ENCODE results near the gene IFITM5. TPM values are rescaled to one million over a fixed set of nuclear protein-coding genes. Genes with fewer than 3 reads are reported as not detected.

IFITM5 gene
- total and polyA plus RNA-seq, 4 donors = 0.29 TPM; not detected in 3

DNA sequence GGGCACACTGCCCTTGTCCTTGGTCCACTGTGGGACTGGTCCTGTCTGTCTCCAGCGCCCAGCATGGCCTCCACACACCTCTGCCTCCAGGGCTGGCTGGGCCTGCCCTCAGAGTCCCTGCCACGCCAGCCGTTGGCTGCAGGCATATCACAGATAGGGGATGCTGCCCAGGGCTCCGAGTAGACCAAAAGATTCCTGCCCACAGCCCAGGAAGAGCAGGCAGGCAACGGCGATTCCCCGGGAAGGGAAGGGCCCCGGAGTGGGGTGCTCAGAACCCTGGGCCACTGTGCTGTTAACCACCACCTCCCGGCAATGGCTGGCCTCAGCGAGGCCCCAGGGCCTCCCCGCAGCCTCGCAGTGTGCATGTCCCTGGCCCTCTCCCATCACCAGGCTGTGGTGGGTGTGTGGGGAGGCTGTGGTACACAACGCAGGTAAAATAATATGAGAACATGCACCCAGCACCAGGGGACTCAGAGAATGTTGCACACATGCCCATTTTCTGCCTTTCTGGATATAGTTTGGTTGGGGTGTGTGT, 2.2 kb downstream of the IFITM5 start:
- H3K27ac ChIP-seq (ENCODE audit: low read depth, low read length) = no peak overlapping the region
- peaks cover 8% of the 10 kb centered on the region for H3K4me1 ChIP-seq (ENCODE audit: control insufficient read depth, insufficient read depth, low read length)
- 76% methylated on average over 11 of the region's 13 CpGs for WGBS (ENCODE audit: insufficient coverage)
- no peak overlapping the region for H3K4me3 ChIP-seq (ENCODE audit: low read depth, low read length)
- no peak for DNase-seq (ENCODE audit: low read depth in 4 of 6, low spot score in 6 of 6)
- peaks cover 2% of the 10 kb centered on the region for H3K27me3 ChIP-seq (ENCODE audit: control insufficient read depth, insufficient read depth, low read length)
- H3K36me3 ChIP-seq (ENCODE audit: control insufficient read depth, insufficient read depth, low read length) = peaks cover 8% of the 10 kb centered on the region
- no peaks in the 10 kb centered on the region for H3K9me3 ChIP-seq (ENCODE audit: control insufficient read depth, insufficient read depth, low read length)

DNA sequence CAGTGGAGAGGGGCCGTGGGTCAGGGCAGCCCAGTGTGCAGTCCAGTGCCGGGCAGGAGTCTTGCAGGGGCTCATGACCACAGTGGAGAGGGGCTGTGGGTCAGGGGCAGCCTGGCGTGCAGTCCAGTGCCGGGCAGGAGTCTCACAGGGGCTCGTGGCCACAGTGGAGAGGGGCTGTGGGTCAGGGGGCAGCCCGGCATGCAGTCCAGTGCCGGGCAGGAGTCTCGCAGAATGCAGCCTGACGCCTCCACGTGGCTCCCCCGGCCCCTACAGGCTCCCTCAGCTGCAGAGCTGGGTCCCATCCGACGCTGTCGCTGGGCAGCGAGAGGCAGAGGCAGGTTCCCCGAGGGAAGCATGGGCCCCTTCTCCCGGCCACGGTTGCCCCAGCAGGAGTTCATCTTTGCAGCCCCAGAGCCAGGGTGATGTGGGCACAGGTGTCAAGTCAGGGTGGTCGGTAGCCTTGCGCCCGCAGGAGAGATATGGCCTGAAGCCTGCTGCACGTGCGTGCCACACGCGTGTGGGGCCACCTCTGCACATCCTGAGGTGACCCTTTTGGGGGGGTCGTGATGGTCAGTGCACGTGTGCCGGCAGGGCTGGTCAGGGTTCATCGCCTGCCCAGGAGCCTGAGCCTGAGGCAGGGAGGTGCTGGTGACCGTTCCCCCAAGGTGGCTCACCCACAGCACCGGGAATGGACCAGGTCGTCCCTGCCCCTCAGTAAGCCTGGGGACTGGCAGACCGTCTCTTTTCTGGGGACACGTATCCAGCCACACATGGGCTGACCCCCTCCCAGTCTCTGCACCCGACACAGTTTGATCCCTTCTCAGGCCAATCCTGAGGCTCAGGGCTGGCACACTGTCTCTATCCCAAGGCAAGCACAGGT, 2.9 kb downstream of the IFITM5 start:
- 83% methylated on average over 35 of the region's 35 CpGs for WGBS (ENCODE audit: insufficient coverage)
- Histone ChIP-seq H3K4me1 (ENCODE audit: control insufficient read depth, insufficient read depth, low read length) (peaks cover 8% of the 10 kb centered on the region), H3K27me3 (ENCODE audit: control insufficient read depth, insufficient read depth, low read length) (peaks cover 2% of the 10 kb centered on the region), H3K27ac (ENCODE audit: low read depth, low read length) (no peak overlapping the region), H3K36me3 (ENCODE audit: control insufficient read depth, insufficient read depth, low read length) (peaks cover 11% of the 10 kb centered on the region), H3K4me3 (ENCODE audit: low read depth, low read length) (no peak overlapping the region), H3K9me3 (ENCODE audit: control insufficient read depth, insufficient read depth, low read length) (no peaks in the 10 kb centered on the region)
- no peak for DNase-seq (ENCODE audit: low read depth in 4 of 6, low spot score in 6 of 6)

DNA sequence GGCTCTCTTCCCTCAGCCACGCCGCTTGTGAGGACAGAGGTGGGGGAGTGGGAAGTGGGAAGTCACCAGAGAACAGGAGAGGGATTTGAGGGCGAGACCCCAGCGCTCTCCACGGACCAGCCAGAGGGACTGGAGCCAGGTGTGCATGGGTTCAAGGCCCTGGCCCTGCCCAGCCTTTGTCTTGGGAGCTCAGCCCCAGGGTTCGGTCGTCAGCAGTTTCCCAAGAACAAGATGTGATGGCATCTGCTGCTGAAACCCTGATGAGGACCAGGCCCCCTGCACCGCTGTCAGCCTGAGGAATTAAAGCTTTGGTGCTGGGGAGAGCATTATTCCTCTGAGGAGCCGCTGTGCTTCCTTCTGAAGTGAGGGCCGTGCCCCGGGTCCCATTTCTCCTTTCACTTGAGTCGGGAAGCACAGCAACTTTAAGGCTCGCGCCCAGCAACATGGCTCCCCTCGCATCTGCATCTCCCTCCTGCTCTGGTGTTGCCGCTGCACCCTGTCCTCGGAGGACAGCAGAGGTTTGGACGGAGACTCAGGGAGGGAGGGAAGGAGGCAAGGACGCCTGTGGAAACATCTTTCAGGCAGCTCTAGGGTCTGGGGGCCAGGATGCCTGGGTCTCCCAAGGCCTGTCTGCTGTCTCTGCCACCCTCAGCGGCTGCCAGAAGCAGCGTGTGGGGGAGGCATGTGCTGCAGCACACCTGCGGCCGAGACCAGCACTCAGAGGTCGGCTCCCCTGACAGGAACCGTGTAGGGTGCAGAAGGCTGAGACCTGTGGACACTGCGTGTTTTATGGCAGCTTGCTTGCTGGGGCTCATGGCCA, 3.8 kb downstream of the IFITM5 start:
- H3K36me3 ChIP-seq (ENCODE audit: control insufficient read depth, insufficient read depth, low read length) = peaks cover 13% of the 10 kb centered on the region
- H3K27me3 ChIP-seq (ENCODE audit: control insufficient read depth, insufficient read depth, low read length) = peaks cover 2% of the 10 kb centered on the region
- WGBS (ENCODE audit: insufficient coverage) = 84% methylated on average over 26 of the region's 26 CpGs

DNA sequence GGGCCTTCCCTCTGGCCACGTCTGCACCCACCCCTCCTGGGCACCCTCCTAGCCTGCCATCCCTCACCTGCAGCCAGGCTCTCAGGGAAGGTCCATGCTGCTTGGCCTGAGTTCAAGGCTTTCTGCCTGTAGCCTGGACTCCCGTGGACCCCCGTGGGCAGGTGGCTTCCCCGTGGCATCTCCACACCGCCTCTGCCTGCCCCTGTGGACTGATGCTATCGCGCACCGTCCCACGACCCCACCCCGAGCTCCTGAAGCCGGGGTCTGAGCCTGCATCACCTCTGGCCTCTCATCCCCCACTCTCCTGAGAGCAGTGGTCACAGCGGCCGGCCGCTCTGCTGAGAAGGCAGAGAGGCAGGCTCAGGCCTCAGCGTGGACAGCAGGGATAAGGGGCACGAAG, 4.5 kb downstream of the IFITM5 start:
- WGBS (ENCODE audit: insufficient coverage) = 95% methylated on average over 16 of the region's 16 CpGs
- peaks cover under 1% of the 10 kb centered on the region for H3K27me3 ChIP-seq (ENCODE audit: control insufficient read depth, insufficient read depth, low read length)
- no peak for DNase-seq (ENCODE audit: low read depth in 4 of 6, low spot score in 6 of 6)
- no peak overlapping the region for H3K27ac ChIP-seq (ENCODE audit: low read depth, low read length)
- no peaks in the 10 kb centered on the region for H3K9me3 ChIP-seq (ENCODE audit: control insufficient read depth, insufficient read depth, low read length)
- H3K4me1 ChIP-seq (ENCODE audit: control insufficient read depth, insufficient read depth, low read length) = peaks cover 5% of the 10 kb centered on the region
- no peak overlapping the region for H3K4me3 ChIP-seq (ENCODE audit: low read depth, low read length)
- H3K36me3 ChIP-seq (ENCODE audit: control insufficient read depth, insufficient read depth, low read length) = peaks cover 19% of the 10 kb centered on the region

More for the DNA sequence above, 3.8 kb downstream of the IFITM5 start:
- no peak for DNase-seq (ENCODE audit: low read depth in 4 of 6, low spot score in 6 of 6)
- Histone ChIP-seq H3K4me1 (ENCODE audit: control insufficient read depth, insufficient read depth, low read length) (peaks cover 8% of the 10 kb centered on the region), H3K9me3 (ENCODE audit: control insufficient read depth, insufficient read depth, low read length) (no peaks in the 10 kb centered on the region), H3K4me3 (ENCODE audit: low read depth, low read length) (no peak overlapping the region), H3K27ac (ENCODE audit: low read depth, low read length) (no peak overlapping the region)

DNA sequence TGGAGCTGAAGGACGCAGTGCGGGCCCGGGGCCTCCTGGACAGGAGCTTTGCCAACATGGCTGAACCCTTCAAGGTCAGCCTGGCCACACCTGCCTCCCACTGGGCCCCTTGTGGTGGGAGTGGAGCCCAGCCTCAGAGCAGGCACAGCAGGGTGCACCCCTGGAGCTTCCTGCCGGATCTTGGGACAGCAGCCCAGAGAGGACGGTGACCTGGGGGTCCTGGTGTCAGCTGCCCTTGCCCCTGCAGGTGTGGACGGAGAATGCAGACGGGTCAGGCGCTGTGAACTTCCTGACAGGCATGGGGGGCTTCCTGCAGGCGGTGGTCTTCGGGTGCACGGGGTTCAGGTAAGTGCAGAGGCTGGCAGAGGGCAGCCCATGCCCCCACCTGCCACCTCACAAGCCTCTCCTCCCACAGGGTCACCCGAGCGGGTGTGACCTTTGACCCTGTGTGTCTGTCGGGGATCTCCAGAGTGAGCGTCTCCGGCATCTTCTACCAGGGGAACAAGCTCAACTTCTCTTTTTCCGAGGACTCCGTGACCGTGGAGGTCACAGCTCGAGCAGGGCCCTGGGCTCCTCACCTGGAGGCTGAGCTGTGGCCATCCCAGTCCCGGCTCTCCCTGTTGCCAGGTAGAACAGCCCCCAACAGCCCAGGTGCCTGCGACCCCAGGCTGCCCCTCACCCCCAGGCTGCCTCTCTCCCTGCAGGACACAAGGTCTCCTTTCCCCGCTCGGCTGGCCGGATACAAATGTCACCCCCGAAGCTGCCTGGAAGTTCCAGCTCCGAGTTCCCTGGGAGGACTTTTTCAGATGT, 5.3 kb downstream of the IFITM5 start:
- H3K4me3 ChIP-seq (ENCODE audit: low read depth, low read length) = no peak overlapping the region
- H3K4me1 ChIP-seq (ENCODE audit: control insufficient read depth, insufficient read depth, low read length) = peaks cover 8% of the 10 kb centered on the region
- H3K36me3 ChIP-seq (ENCODE audit: control insufficient read depth, insufficient read depth, low read length) = peaks cover 19% of the 10 kb centered on the region
- no peak for DNase-seq (ENCODE audit: low read depth in 4 of 6, low spot score in 6 of 6)
- WGBS (ENCODE audit: insufficient coverage) = 89% methylated on average over 27 of the region's 27 CpGs
- no peaks in the 10 kb centered on the region for H3K9me3 ChIP-seq (ENCODE audit: control insufficient read depth, insufficient read depth, low read length)
- peaks cover 5% of the 10 kb centered on the region for H3K27me3 ChIP-seq (ENCODE audit: control insufficient read depth, insufficient read depth, low read length)
- no peak overlapping the region for H3K27ac ChIP-seq (ENCODE audit: low read depth, low read length)

DNA sequence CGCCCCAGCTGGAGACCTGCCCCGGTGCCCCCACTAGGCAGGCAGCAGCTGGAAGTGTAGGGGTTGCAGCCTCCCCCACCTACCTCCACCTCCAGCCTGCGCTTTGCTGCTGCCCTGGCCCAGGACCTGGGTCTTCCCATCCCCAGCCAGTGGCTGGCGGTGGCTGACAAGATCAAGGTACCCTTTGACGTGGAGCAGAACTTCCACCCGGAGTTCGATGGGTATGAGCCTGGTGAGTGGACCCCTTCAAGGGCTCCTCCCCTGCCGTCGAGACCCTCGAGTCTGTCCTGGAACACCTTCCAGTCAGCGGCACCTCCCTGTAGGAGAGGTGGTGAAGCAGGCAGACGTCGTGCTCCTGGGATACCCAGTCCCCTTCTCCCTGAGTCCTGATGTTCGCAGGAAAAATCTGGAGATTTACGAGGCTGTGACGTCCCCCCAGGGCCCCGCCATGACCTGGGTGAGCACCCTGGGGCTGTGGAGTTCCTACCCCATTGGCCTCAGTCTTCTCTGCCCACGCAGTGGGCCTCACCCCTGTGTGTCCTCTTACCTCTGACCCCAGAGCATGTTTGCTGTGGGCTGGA, 6.0 kb downstream of the IFITM5 start:
- Histone ChIP-seq H3K27ac (ENCODE audit: low read depth, low read length) (no peak overlapping the region), H3K4me1 (ENCODE audit: control insufficient read depth, insufficient read depth, low read length) (peaks cover 10% of the 10 kb centered on the region), H3K36me3 (ENCODE audit: control insufficient read depth, insufficient read depth, low read length) (peaks cover 19% of the 10 kb centered on the region), H3K9me3 (ENCODE audit: control insufficient read depth, insufficient read depth, low read length) (no peaks in the 10 kb centered on the region), H3K4me3 (ENCODE audit: low read depth, low read length) (no peak overlapping the region), H3K27me3 (ENCODE audit: control insufficient read depth, insufficient read depth, low read length) (peaks cover 7% of the 10 kb centered on the region)
- 93% methylated on average over 15 of the region's 18 CpGs for WGBS (ENCODE audit: insufficient coverage)
- no peak for DNase-seq (ENCODE audit: low read depth in 4 of 6, low spot score in 6 of 6)

DNA sequence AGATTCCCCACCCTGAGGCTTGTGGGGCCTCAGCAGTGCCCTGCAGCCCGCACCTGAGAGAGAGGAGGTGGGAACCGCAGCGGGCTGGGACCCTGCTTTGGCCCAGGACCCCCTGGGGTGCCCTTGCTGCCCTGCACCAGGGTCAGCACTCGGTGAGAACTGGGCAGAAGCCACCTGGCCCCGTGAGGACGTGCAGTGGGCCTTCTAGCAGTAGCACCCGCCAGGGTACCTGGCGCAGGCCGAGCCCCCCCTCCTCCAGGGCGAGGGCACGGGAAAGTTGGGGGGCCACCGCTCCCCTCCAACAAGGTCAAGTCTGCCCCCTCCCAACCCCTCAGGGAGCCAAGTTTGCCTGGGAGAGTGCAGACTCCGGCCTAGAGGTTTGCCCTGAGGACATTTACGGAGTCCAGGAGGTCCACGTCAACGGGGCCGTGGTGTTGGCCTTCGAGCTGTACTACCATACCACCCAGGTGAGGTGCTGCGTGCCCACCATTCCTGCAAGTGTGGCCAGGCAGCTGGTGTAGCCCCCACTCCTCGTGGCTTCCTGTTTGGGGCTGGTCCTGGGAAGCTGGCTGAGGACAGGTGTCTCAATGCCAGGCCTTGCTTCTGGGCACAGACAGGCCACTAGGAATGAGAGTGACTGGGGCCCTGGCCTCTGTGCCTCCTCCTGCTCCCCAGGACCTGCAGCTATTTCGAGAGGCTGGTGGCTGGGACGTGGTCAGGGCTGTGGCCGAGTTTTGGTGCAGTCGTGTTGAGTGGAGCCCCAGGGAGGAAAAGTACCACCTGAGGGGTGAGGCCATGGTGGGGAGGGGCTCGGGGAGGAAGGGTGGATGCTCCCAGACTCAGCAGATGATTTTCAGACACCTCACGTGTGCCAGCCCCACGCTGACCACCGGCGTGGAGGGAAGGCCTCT, 6.9 kb downstream of the IFITM5 start:
- DNase-seq (ENCODE audit: low read depth in 4 of 6, low spot score in 6 of 6) = no peak
- Histone ChIP-seq H3K4me3 (ENCODE audit: low read depth, low read length) (no peak overlapping the region), H3K36me3 (ENCODE audit: control insufficient read depth, insufficient read depth, low read length) (peaks cover 19% of the 10 kb centered on the region), H3K27ac (ENCODE audit: low read depth, low read length) (no peak overlapping the region), H3K27me3 (ENCODE audit: control insufficient read depth, insufficient read depth, low read length) (peaks cover 16% of the 10 kb centered on the region), H3K4me1 (ENCODE audit: control insufficient read depth, insufficient read depth, low read length) (peaks cover 16% of the 10 kb centered on the region), H3K9me3 (ENCODE audit: control insufficient read depth, insufficient read depth, low read length) (no peaks in the 10 kb centered on the region)
- 93% methylated on average over 28 of the region's 29 CpGs for WGBS (ENCODE audit: insufficient coverage)
